Calu3 (cell line): ENCODE results near the gene TACC3. TPM values are rescaled to one million over a fixed set of nuclear protein-coding genes. Genes with fewer than 3 reads are reported as not detected.

Source experiments
- BruUV-seq: library from RNA; stranded (reverse); fragments of 400-500 nt; replicated peaks from 2 replicates; lab custom pipeline; 2021; lab: Mats Ljungman, UMichigan
- CTCF ChIA-PET: fragments of 300-600 bp; sonication (Branson Sonifier 250); formaldehyde crosslinking; loops from one replicate; lab custom pipeline; 2022; ENCODE audit warnings: antibody characterized with exemption; lab: Charles Lee
- DNase-seq: peaks from one replicate; pipeline ENCODE4 v3.0.0; 2022
- H3K27ac Mint-ChIP-seq: one replicate; pipeline ENCODE4 v1.8.0; 2022; ENCODE audit warnings: mixed read lengths; ENCODE audit not compliant: unreplicated experiment
- H3K27me3 Mint-ChIP-seq: one replicate; pipeline ENCODE4 v1.8.0; 2022; ENCODE audit warnings: mixed read lengths; ENCODE audit not compliant: unreplicated experiment
- H3K36me3 Mint-ChIP-seq: one replicate; pipeline ENCODE4 v1.8.0; 2022; ENCODE audit warnings: mild to moderate bottlenecking, moderate library complexity, mixed read lengths; ENCODE audit not compliant: insufficient read depth, unreplicated experiment
- H3K4me1 Mint-ChIP-seq: one replicate; pipeline ENCODE4 v1.8.0; 2022; ENCODE audit warnings: mild to moderate bottlenecking, low read depth, mixed read lengths; ENCODE audit not compliant: unreplicated experiment
- H3K4me3 Mint-ChIP-seq: one replicate; pipeline ENCODE4 v1.8.0; 2022; ENCODE audit warnings: mild to moderate bottlenecking, low read depth, moderate library complexity, mixed read lengths; ENCODE audit not compliant: unreplicated experiment
- H3K9me3 Mint-ChIP-seq: one replicate; pipeline ENCODE4 v1.8.0; 2022; ENCODE audit warnings: low read depth, mixed read lengths; ENCODE audit not compliant: unreplicated experiment
- CTCF ChIP-seq: fragments of 200-600 bp; IDR thresholded peaks from one replicate; pipeline ENCODE4 v1.8.0; 2022; ENCODE audit warnings: antibody characterized with exemption; ENCODE audit not compliant: unreplicated experiment
- intact Hi-C: fragments of 100-400 bp; cut with micrococcal nuclease; formaldehyde crosslinking; loops from one replicate; pipeline ENCODE4 v1.10.0; 2022; ENCODE audit not compliant: unreplicated experiment
- total RNA-seq: library from RNA; stranded (reverse); gene quantifications from 2 replicates; pipeline ENCODE4 v1.2.3, GENCODE V29; 2022

Gene TACC3
- total RNA-seq, 1 experiment from 2014 or later: 95.9 TPM

GRCh38 chr4:1755297-1755696 lies 34.0 kb downstream of the TACC3 start:
- CTCF ChIA-PET: interaction anchor here (1.0 kb wide), 1 partner anchor 54 kb away, joined by 3 read pairs; no protein-coding TSS in a partner anchor
- no TSS peak for BruUV-seq
- Mint-ChIP-seq H3K27ac (no peak overlapping the region), H3K9me3 (no peaks in the 10 kb centered on the region), H3K27me3 (no peaks in the 10 kb centered on the region), H3K4me1 (no peaks in the 10 kb centered on the region), H3K4me3 (no peak overlapping the region), H3K36me3 (peaks cover 5% of the 10 kb centered on the region)
- intact Hi-C loops: no loop called here
- no peak for DNase-seq
- TF ChIP-seq CTCF: no peak

DNA sequence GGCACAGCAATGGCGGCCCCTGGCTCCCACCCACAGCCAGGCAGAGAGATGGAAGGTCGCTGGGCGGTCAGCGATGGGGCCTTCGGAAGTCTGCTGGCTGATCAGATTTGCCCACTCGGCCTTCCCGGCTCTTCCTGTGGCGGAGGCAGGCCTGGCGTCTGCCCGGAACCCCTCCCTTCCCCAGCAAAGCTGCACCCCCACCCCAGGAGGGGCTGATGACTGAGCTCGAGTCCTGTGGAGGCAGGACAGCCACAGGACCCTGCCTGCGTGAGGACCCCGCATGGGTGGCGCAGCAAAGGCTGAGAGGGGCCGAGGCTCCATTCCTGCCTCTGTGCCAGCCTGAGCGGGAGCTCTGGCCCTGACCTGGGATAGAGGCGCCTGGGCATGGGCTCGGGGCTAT lies 34.8 kb downstream of the TACC3 start:
- BruUV-seq: no TSS peak
- intact Hi-C loops: no loop called here
- TF ChIP-seq CTCF: no peak
- no peaks in the 10 kb centered on the region for H3K27me3 Mint-ChIP-seq
- no peaks in the 10 kb centered on the region for H3K9me3 Mint-ChIP-seq
- no peaks in the 10 kb centered on the region for H3K36me3 Mint-ChIP-seq
- CTCF ChIA-PET: interaction anchor here (1.0 kb wide), 1 partner anchor 53 kb away, joined by 3 read pairs; no protein-coding TSS in a partner anchor
- no peak overlapping the region for H3K27ac Mint-ChIP-seq
- no peaks in the 10 kb centered on the region for H3K4me1 Mint-ChIP-seq
- no peak overlapping the region for H3K4me3 Mint-ChIP-seq
- DNase-seq: no peak

DNA sequence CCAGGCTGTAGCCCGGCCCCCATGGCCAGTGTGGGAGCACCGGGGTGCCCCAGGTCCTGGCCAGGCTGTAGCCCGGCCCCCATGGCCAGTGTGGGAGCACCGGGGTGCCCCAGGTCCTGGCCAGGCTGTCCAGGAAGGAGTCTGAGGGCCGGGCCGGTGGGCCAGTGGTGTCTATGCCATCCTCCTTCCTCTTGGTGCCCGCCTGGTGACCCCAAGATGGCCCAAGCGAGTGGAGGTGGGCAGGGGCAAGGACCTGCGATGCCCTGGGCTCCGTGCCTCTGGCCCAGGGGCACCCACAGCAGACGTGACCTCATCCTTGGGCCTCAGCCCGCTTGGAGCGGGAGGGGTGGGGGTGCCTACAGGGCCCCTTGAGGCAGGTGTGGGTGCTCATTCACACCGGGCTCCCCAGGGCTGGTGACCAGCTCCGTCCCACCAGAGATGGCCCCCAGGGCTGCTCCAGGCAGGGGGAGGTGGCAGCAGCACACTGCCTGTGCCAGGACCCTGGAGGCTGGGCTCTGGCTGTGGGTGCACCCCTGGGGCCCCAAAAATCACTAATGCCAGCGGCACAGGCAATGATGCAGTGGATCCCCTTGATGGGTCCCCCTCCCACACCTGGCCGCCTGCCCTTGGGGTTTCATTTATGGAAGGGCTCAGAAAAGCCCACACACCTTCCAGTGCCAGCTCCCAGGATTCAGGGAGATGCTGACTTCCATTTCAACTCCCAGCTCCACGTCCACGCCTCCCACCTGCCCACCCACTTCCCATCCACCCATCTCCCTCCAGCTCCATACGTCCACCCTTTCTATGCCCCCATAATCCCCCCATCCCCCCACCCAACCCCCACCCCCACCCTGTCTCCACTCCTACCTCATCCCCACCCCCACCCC lies 35.8 kb downstream of the TACC3 start:
- CTCF ChIA-PET: interaction anchor here (0.7 kb wide), 1 partner anchor 108 kb away, joined by 4 read pairs; no protein-coding TSS in a partner anchor
- intact Hi-C loops: no loop called here
- Mint-ChIP-seq H3K36me3 (no peaks in the 10 kb centered on the region), H3K4me1 (no peaks in the 10 kb centered on the region), H3K4me3 (no peak overlapping the region), H3K27ac (no peak overlapping the region), H3K9me3 (no peaks in the 10 kb centered on the region), H3K27me3 (peaks cover 3% of the 10 kb centered on the region)
- TF ChIP-seq CTCF: no peak
- DNase-seq: no peak
- no TSS peak for BruUV-seq

DNA sequence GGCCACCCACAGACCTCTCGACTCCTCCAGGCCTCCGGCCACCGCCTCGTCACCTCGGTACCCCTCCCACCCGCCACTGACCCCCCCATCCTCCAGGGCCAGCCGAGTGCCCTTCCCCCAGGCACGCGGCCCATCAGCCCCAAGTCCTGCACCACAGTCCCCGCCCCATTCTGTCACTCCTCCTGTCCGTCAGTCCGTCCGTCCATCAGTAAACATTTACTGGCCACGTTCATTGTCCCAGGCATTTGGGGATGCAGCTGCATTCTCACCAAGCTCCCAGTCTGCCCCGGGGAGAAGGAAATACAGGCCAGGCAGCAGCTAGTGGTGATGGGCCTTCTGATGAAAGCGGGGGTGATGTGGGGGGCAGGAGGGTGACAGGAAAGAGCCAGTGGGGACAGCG lies 36.5 kb downstream of the TACC3 start:
- no peak for DNase-seq
- Mint-ChIP-seq H3K4me3 (no peak overlapping the region), H3K9me3 (no peaks in the 10 kb centered on the region), H3K27ac (no peak overlapping the region), H3K27me3 (peaks cover 8% of the 10 kb centered on the region), H3K4me1 (no peaks in the 10 kb centered on the region), H3K36me3 (no peaks in the 10 kb centered on the region)
- CTCF ChIA-PET: interaction anchor here (0.6 to 0.7 kb wide), 2 partner anchors 26 to 109 kb away, joined by 3 to 4 read pairs; no protein-coding TSS in a partner anchor
- BruUV-seq: no TSS peak
- TF ChIP-seq CTCF: no peak
- intact Hi-C loops: no loop called here
